Mucosa of stomach (tissue), 1 donor: ENCODE measurements around the gene FUCA1.

ENCODE experiments used
- H3K27me3 ChIP-seq: one replicate; pipeline ENCODE4 v1.7.0; 2013; ENCODE audit warnings: mild to moderate bottlenecking, low read length; ENCODE audit not compliant: control insufficient read depth, insufficient read depth
- H3K36me3 ChIP-seq: one replicate; pipeline ENCODE4 v1.7.0; 2013; ENCODE audit warnings: low read length; ENCODE audit not compliant: control insufficient read depth, insufficient read depth
- H3K4me1 ChIP-seq: one replicate; pipeline ENCODE4 v1.7.0; 2013; ENCODE audit warnings: mild to moderate bottlenecking, low read length; ENCODE audit not compliant: control insufficient read depth, insufficient read depth
- H3K4me3 ChIP-seq: one replicate; pipeline ENCODE4 v1.7.0; 2013; ENCODE audit warnings: low read length
- H3K9ac ChIP-seq: one replicate; pipeline ENCODE4 v1.7.0; 2013; ENCODE audit warnings: mild to moderate bottlenecking, low read length, moderate library complexity
- H3K9me3 ChIP-seq: one replicate; pipeline ENCODE4 v1.7.0; 2013; ENCODE audit warnings: mild to moderate bottlenecking, low read length, moderate library complexity; ENCODE audit not compliant: control insufficient read depth
- donor health status: Pancreatic carcinoma.

Gene FUCA1

DNA sequence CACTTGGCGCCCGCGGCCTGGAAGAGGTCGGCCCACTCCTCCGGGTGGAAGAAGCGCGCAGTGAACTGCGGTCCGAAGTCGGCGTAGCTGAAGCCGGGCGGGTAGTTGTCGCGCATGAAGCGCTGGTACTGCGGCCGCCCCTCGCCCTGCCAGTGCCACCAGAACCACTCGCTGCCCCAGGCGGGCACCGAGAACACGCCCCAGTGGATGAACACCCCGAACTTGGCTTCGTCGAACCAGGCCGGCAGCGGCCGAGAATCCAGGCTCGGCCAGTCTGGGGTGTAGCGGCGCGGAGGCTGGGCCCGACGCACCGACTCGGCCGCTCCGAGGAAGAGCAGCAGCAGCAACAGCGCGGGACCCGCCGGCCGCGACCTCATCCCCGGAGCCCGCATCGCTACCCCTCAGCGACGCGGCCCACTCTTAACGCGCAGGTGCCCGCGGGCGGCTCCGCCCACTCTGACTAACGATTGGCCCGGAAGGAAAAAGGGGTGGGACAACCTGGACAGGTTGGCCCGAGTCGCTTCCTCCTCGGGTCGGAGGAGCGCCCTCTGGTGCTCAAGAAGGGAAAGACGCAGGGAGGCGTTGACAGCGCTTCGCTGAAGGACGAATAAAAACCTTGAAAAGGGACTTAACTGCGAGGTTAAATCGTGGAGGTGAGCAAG lies at the start of gene FUCA1:
Gene FUCA1, minus strand, starts transcription at position 396 of the 662 bp plus-strand sequence. Its CDS starts 4 bp downstream, at position 392.
- Histone ChIP-seq H3K9me3 (no peaks in the 10 kb centered on the region), H3K27me3 (no peaks in the 10 kb centered on the region), H3K4me3 (peak within 1 kb of the TSS; percentile 45), H3K36me3 (no peaks in the 10 kb centered on the region), H3K9ac (peak within 1 kb of the TSS; percentile 68), H3K4me1 (peaks cover 20% of the 10 kb centered on the region)

DNA sequence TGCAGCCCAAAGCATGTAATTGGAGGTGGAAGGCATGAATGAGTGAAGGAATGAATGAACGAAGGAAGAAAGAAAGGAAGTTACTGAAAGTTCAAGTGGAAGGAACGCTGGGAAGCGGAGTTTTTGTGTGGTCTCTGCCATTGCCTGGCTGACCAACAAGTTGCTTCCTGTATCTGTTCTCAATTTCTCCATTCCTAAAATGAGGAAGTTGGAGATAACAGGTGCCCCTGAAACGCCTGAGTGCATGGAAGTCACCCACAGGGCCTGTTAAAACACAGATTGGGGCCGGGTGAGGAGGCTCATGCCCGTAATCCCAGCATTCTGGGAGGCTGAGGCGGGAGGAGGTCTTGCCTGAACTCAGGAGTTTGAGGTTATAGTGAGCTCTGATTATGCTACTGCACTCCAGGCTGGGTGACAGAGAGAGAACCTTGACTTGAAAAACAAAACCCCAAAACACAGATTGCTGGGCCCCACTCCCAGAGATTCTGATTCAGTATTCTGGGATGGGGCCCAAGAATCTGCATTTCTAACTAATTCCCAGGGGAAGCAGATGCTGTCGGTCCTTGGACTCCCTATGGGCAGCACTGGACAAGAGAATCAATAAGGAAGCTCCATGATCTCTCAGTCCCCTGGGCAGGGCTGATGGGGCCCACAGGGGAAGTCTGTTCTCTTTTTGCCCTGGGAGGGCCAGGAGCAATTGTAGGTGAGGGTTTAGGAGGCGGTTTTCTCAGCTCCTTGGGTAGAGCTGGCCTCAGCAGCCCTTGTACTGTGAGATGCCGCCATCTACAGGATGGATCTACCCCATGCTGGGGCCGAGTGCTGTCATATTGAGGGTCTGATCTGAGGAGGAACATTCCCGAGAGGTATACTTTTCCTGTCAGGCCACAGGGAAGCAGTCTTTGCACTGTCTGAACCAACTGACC lies 48.4 kb upstream of the FUCA1 start:
- Histone ChIP-seq H3K36me3 (no peaks in the 10 kb centered on the region), H3K9me3 (no peaks in the 10 kb centered on the region), H3K9ac (peak overlapping the region; percentile 10), H3K27me3 (no peaks in the 10 kb centered on the region), H3K4me1 (peaks cover 40% of the 10 kb centered on the region), H3K4me3 (no peak overlapping the region)

DNA sequence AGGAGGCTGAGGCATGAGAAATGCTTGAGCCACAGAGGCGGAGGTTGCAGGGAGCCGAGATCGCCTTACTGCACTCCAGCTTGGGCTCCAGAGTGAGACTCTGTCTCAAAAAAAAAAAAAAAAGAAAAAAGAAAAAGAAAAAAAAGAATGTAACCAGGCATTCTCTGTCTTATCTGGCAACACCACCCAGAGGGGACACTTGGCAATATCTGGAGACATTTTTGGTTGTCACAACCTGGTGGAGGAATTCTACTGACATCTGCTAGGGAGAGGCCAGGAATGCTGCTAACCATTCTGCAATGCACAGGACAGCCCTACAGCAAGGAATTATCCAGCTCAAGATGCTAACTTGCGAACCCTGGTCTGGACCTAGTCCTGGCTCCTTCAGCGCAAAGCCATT lies 47.4 kb upstream of the FUCA1 start:
- Histone ChIP-seq H3K36me3 (no peaks in the 10 kb centered on the region), H3K27me3 (no peaks in the 10 kb centered on the region), H3K9me3 (no peaks in the 10 kb centered on the region), H3K9ac (no peak overlapping the region), H3K4me3 (no peak overlapping the region), H3K4me1 (peaks cover 33% of the 10 kb centered on the region)

DNA sequence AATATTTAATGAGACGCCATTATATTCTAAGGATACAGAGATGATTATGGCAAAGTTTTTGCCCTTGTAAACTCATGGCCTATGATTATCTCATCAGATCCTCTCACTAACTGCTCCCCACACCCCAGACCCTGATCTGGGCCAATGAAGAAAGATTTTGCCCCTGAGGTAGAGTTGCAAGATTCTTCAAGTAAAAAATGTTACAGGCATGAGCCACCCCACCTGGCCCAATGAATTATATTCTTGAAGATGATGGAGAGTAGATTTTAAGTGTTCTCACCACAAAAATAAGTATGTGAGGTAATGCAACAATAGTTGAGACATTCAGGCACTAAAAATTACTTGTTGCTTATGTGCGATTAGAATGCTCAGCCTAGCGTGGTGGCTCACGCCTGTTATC lies 46.8 kb upstream of the FUCA1 start:
- no peaks in the 10 kb centered on the region for H3K9me3 ChIP-seq
- no peaks in the 10 kb centered on the region for H3K36me3 ChIP-seq
- H3K4me1 ChIP-seq, result peaks cover 28% of the 10 kb centered on the region
- H3K9ac ChIP-seq, result no peak overlapping the region
- no peak overlapping the region for H3K4me3 ChIP-seq
- H3K27me3 ChIP-seq, result no peaks in the 10 kb centered on the region

DNA sequence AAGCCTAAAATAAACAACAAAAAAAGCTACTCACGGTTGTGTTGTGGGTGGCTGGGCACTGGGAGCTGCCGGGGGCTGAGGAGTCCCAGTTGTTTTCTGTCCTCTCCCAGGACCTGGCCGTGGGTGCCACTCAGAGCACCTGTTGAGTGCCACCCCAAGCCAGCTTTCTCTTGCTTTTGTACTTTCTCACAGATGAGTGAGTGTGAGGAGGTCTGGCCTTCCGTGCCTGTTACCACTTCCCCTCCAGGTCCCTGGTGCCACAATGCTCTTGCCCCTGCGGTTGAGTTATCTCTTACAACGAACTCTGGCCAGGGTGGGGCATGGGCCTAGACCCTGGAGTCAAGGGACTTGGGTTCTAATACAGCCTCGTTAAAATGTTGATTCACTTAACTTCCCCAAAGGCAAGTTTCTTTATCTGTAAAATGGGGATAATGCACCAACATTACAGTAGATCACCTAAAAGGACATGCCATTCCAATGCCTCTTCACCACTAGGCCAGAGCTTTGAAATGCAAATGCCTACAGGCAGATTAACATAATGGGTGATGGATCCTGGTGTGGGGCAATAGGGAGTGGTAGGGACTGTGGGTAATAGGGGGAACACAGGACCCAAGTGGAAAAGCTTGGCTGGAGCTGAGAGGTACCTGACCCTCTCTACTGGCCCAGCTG lies 45.3 kb upstream of the FUCA1 start, which contains the start of gene CNR2:
Gene CNR2, minus strand, starts transcription at position 151 of the 669 bp plus-strand sequence. CDS start 37,745 bp downstream, outside the sequence.
- peaks cover 23% of the 10 kb centered on the region for H3K4me1 ChIP-seq
- H3K36me3 ChIP-seq, result no peaks in the 10 kb centered on the region
- H3K9me3 ChIP-seq, result no peaks in the 10 kb centered on the region
- no peak within 1 kb of the TSS for H3K9ac ChIP-seq
- H3K27me3 ChIP-seq, result no peaks in the 10 kb centered on the region
- no peak within 1 kb of the TSS for H3K4me3 ChIP-seq

DNA sequence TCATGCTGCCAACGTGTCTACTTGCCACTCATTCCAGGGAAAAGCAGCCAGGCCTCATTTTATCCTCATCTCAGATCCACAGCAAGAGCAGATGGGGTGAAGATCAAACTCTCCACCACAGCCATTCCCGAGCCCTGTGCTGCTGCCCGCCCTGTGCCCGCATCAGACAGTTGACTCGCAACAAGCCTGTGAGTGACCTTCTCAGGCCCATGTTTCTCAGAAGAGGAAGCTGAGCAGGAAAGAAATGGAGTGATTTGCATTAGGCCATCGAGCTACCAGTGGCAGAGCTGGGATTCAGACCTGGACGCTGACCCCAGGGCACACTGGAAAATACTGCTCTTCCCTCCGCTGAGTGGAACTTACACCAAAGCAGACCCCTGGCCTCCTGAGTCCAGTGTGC lies 43.8 kb upstream of the FUCA1 start:
- no peak overlapping the region for H3K9ac ChIP-seq
- H3K4me1 ChIP-seq, result peaks cover 21% of the 10 kb centered on the region
- no peaks in the 10 kb centered on the region for H3K36me3 ChIP-seq
- no peaks in the 10 kb centered on the region for H3K27me3 ChIP-seq
- no peaks in the 10 kb centered on the region for H3K9me3 ChIP-seq
- H3K4me3 ChIP-seq, result no peak overlapping the region

DNA sequence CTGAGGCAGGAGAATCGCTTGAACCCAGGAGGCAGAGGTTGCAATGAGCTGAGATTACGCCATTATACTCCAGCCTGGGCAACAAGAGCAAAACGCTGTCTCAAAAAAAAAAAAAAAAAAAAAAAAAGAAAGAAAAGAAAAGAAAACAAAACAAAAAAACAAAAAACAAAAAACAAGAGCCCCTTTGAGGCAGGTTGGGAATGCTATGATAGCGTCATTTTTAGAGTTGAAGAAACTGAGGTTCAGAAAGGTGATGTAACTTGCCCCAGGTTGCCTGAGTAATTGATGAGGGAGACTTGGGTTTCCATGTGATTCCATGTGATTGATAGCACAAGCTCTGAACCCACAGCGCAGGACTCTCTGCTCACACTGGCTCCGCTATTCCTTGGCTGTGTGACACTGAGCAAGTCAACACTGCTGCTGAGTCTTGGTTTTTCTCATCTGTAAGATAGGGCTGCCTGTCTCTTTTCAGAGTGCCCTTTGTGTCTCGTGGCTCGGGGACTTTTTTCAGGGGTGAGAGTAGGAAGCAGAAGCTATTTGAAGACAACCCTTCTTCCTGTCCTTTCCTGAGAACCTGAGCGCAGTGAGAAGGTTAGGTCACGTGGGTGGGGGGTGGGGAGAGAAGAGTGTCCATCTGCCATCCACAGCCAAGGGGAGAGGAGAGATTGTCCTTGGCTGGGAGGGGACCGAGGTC lies 42.6 kb upstream of the FUCA1 start:
- no peaks in the 10 kb centered on the region for H3K9me3 ChIP-seq
- H3K4me3 ChIP-seq, result no peak overlapping the region
- peaks cover 15% of the 10 kb centered on the region for H3K4me1 ChIP-seq
- H3K36me3 ChIP-seq, result no peaks in the 10 kb centered on the region
- H3K27me3 ChIP-seq, result no peaks in the 10 kb centered on the region
- H3K9ac ChIP-seq, result no peak overlapping the region

DNA sequence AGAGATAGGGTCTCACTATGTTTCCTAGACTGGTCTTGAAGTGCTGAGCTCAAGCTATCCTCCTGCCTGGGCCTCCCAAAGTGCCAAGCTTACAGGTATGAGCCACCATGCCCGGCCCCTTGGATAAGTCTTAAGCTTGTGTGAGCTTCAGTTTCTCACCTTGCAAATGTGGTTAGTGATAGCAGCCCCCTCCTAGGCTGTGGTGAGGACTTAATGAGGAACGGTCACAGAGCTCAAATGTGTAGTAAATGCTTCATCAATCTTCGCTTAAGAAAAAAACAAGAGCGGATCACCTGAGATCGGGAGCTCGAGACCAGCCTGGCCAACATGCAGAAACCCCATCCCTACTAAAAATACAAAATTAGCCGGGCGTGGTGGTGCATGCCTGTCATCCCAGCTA lies 42.1 kb upstream of the FUCA1 start:
- no peaks in the 10 kb centered on the region for H3K9me3 ChIP-seq
- no peaks in the 10 kb centered on the region for H3K36me3 ChIP-seq
- no peaks in the 10 kb centered on the region for H3K27me3 ChIP-seq
- H3K4me1 ChIP-seq, result peaks cover 17% of the 10 kb centered on the region
- H3K9ac ChIP-seq, result no peak overlapping the region
- no peak overlapping the region for H3K4me3 ChIP-seq

DNA sequence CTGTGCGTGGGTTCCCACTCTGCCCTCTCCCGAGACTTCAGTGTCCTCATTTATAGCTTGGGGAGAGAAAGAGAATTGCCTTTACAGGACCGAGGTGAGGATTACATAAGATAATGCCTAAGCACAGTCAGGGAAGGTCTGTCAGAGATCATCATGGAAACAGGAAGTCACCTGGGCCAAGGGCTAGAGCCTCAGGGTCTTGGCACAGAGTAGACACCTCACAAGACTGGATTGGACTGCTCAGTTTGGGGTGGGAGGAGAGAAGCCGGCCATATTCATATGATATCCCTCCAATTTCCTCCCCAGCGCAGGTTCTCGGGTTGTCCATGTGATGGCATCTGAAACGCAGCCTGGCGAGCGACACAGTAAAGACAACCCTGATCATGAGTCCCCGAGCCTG lies 41.3 kb upstream of the FUCA1 start:
- Histone ChIP-seq H3K4me1 (peaks cover 17% of the 10 kb centered on the region), H3K27me3 (no peaks in the 10 kb centered on the region), H3K4me3 (no peak overlapping the region), H3K9ac (no peak overlapping the region), H3K36me3 (no peaks in the 10 kb centered on the region), H3K9me3 (no peaks in the 10 kb centered on the region)

DNA sequence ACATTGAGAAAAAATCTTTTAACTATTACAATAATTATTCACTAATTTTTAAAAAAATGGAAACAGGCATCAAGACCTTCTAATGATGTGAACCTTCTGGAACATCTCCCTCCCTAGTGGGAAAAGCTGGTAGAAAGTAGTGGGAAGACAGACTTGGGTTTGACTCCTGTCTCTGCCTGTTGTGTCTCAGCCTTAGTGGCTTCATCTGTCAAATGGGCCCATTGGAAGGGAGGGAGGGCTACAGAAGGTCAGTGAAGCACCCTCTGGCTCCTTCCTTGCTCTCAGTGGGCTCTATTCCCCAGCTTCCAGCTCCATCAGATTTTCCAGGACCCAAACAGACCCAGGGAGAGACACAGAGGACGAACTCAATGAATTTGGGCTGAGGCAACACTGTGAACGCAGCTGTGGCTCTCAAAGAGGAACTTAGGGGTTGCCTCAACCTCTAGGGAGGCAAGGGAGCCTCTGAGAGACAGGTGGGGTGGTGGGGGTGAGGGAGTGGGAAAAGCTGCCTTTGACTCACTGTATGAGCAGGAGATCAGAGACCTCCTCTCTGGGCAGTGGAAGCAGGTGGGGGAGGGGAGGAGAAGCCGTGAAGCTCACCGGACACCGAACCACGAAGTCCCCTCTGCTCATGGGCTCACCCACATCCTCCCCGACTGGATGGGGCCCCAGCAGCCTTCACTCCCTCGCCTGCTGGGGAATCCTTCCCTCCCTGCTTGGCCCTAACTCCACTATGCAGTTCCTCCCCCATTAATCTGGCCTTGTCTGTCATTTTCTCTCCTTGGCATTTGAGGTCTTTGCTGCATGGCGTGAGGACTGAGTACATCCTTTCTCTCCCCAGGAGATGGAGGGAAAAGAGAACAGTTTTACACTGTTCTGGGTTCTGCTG lies 40.6 kb upstream of the FUCA1 start:
- peaks cover 5% of the 10 kb centered on the region for H3K27me3 ChIP-seq
- H3K9me3 ChIP-seq, result no peaks in the 10 kb centered on the region
- H3K36me3 ChIP-seq, result no peaks in the 10 kb centered on the region
- H3K4me3 ChIP-seq, result no peak overlapping the region
- H3K9ac ChIP-seq, result no peak overlapping the region
- peaks cover 15% of the 10 kb centered on the region for H3K4me1 ChIP-seq

DNA sequence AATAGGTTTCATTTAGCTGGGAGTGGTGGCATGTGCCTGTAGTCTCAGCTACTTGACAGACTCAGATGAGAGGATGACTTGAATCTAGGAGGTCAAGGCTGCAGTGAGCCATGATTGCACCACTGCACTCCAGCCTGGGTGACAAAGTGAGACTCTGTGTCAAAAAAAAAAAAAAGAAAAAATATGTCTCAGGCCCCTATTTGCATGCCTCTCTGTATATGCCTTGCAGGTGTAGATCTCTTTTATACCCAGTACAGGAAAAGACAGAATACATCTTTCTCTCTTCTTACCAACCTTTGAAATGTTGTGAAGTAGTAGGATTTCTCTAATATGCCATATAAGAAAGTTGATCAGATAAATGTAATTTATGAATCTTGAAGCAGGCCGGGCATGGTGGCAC lies 38.6 kb upstream of the FUCA1 start:
- Histone ChIP-seq H3K4me3 (no peak overlapping the region), H3K9ac (no peak overlapping the region), H3K4me1 (peaks cover 8% of the 10 kb centered on the region), H3K36me3 (no peaks in the 10 kb centered on the region), H3K27me3 (peaks cover 23% of the 10 kb centered on the region), H3K9me3 (no peaks in the 10 kb centered on the region)
